K562 (cell line): ENCODE results near the gene GYPC. TPM values are rescaled to one million over a fixed set of nuclear protein-coding genes. Genes with fewer than 3 reads are reported as not detected.
A peak's percentile ranks its signal among the peaks of the same experiment; 100 is the strongest.

Source experiments
- ARID2 ChIP-seq: fragments of 450-650 bp; IDR thresholded peaks from 2 replicates; pipeline ENCODE4 v1.6.1; 2017; ENCODE audit warnings: antibody characterized with exemption, mild to moderate bottlenecking
- COPS2 ChIP-seq: fragments of 450-650 bp; conservative IDR thresholded peaks from 2 replicates; pipeline ENCODE4 v1.6.1; 2016; ENCODE audit warnings: mild to moderate bottlenecking, moderate library complexity
- ETV6 ChIP-seq, 3 experiments: fragments of 150-350 bp in 1 of 3; sonication (generic) in 1 of 3; formaldehyde crosslinking in 1 of 3; IDR thresholded peaks; 2 replicates each; pipeline versions ENCODE4 v1.6.1 to v1.8.0; 2014 to 2022; ENCODE audit warnings: borderline replicate concordance in 2 of 3, low read depth in 2 of 3, antibody characterized with exemption in 1 of 3, low read length in 1 of 3, mild to moderate bottlenecking in 1 of 3, missing genetic modification reagents in 1 of 3
- FOXJ3 ChIP-seq: sonication (generic); formaldehyde crosslinking; IDR thresholded peaks from 2 replicates; pipeline ENCODE4 v1.4.0; 2020; ENCODE audit warnings: mild to moderate bottlenecking, missing genetic modification reagents
- FOXK2 ChIP-seq, 2 experiments: fragments of 450-650 bp; IDR thresholded peaks in 1 of 2; conservative IDR thresholded peaks in 1 of 2; 2 replicates each; pipeline ENCODE4 v1.6.1; 2016; ENCODE audit warnings: low read depth in 2 of 2, mild to moderate bottlenecking in 1 of 2
- KLF16 ChIP-seq: IDR thresholded peaks from 2 replicates; pipeline ENCODE4 v1.6.1; 2016; ENCODE audit warnings: antibody characterized with exemption
- MAFG ChIP-seq: fragments of 450-650 bp; conservative IDR thresholded peaks from 2 replicates; pipeline ENCODE4 v1.6.1; 2016; ENCODE audit warnings: missing genetic modification characterization, missing compliant biosample characterization
- MTF1 ChIP-seq: fragments of 250-450 bp; sonication (Bioruptor Pico); IDR thresholded peaks from 2 replicates; pipeline ENCODE4 v1.9.0; 2021; ENCODE audit warnings: moderate library complexity, mild to moderate bottlenecking, inconsistent platforms, borderline replicate concordance
- NBN ChIP-seq: fragments of 450-650 bp; IDR thresholded peaks from 2 replicates; pipeline ENCODE4 v1.6.1; 2016; ENCODE audit warnings: low read depth, mild to moderate bottlenecking
- PKNOX1 ChIP-seq: fragments of 450-650 bp; IDR thresholded peaks from 2 replicates; pipeline ENCODE4 v1.6.1; 2016
- SIRT6 ChIP-seq: IDR thresholded peaks from one replicate; pipeline ENCODE4 v1.6.1; 2012; ENCODE audit warnings: low read depth, mild to moderate bottlenecking, control low read depth, inconsistent platforms, low read length, moderate library complexity
- SMARCE1 ChIP-seq: fragments of 450-650 bp; IDR thresholded peaks from 2 replicates; pipeline ENCODE4 v1.7.1; 2016; ENCODE audit warnings: mild to moderate bottlenecking
- SREBF1 ChIP-seq: fragments of 150-350 bp; IDR thresholded peaks from 2 replicates; pipeline ENCODE4 v1.6.1; 2014; ENCODE audit warnings: antibody characterized with exemption, low read depth, low read length, borderline replicate concordance
- TCF3 ChIP-seq: sonication (generic); formaldehyde crosslinking; IDR thresholded peaks from 2 replicates; pipeline ENCODE4 v1.4.0; 2020; ENCODE audit warnings: mild to moderate bottlenecking, missing genetic modification reagents
- TCF7 ChIP-seq: sonication (generic); IDR thresholded peaks from 2 replicates; pipeline ENCODE4 v1.6.1; 2016; ENCODE audit warnings: antibody characterized with exemption, borderline replicate concordance
- ZBTB7A ChIP-seq: IDR thresholded peaks from 2 replicates; pipeline ENCODE4 v1.6.1; 2011; ENCODE audit warnings: low read depth, mild to moderate bottlenecking, low read length, moderate library complexity, borderline replicate concordance; ENCODE audit not compliant: control insufficient read depth
- ZC3H4 ChIP-seq: sonication (generic); formaldehyde crosslinking; IDR thresholded peaks from 2 replicates; pipeline ENCODE4 v1.9.0; 2021; ENCODE audit warnings: missing genetic modification reagents, borderline replicate concordance
- ZFX ChIP-seq: sonication (generic); formaldehyde crosslinking; IDR thresholded peaks from 2 replicates; pipeline ENCODE4 v1.8.0; 2022; ENCODE audit warnings: mild to moderate bottlenecking, missing genetic modification reagents, moderate library complexity
- ZNF407 ChIP-seq: fragments of 450-650 bp; IDR thresholded peaks from 2 replicates; pipeline ENCODE4 v1.6.1; 2016; ENCODE audit warnings: low read depth
- ZNF586 ChIP-seq: fragments of 450-650 bp; formaldehyde crosslinking; conservative IDR thresholded peaks from 2 replicates; pipeline ENCODE4 v1.4.0; 2020; ENCODE audit warnings: mild to moderate bottlenecking, moderate library complexity
- ZNF766 ChIP-seq: fragments of 200-800 bp; sonication (Bioruptor generic); conservative IDR thresholded peaks from 2 replicates; pipeline ENCODE4 v1.6.1; 2016; ENCODE audit warnings: missing genetic modification characterization, missing compliant biosample characterization
- ZNF778 ChIP-seq: fragments of 450-650 bp; formaldehyde crosslinking; IDR thresholded peaks from 2 replicates; pipeline ENCODE4 v1.4.0; 2020; ENCODE audit warnings: mild to moderate bottlenecking, moderate library complexity
- polyA plus RNA-seq, 8 experiments: library from polyadenylated mRNA; depleted of rRNA in 4 of 8; stranded (reverse) in 5 of 8; unstranded in 3 of 8; fragments of >200 nt; fragmentation: Nextera tagmentation in 2 of 8; fragmentation: Illumina TruSeq in 1 of 8; extraction: Ambion mirVana in 2 of 8; extraction: Trizol in 1 of 8; gene quantifications; 2 replicates each; pipeline versions ENCODE4 v1.2.1 to v1.2.3, GENCODE V29; 2011 to 2014; ENCODE audit warnings: inconsistent platforms in 1 of 8, missing spikeins in 1 of 8
- total RNA-seq, 7 experiments: library from RNA; depleted of rRNA in 6 of 7; stranded (reverse); fragments of >200 nt in 6 of 7; fragmentation: Illumina TruSeq in 2 of 7; extraction: Trizol in 2 of 7; gene quantifications; 2 replicates each; pipeline versions ENCODE4 v1.2.1 to v1.2.3, GENCODE V29; 2011 to 2021; ENCODE audit warnings: low replicate concordance in 1 of 7

GYPC gene
- total and polyA plus RNA-seq, 9 of the 15 experiments (the other 6 are each of a cell fraction or from before 2014, with no cell fraction given), result 50.6 to 282 (median 194) TPM

GRCh38 chr2:126645211-126645618, 10.7 kb upstream of the GYPC start (continued):
- TF ChIP-seq PKNOX1 (peak; percentile 71), KLF16 (peak; percentile 92), ETV6 (IDR thresholded peaks at IDR 0.05; ENCODE audit: borderline replicate concordance in 1 of 2, low read depth in 2 of 2, low read length in 1 of 2) (peak in 1 of 2 experiments; percentile 42; a peak in 1 of 4 replicates), ETV6 (CRISPR knock-in tag; IDR thresholded peaks at IDR 0.05; ENCODE audit: borderline replicate concordance) (no peak), COPS2 (no peak), ZFX (CRISPR knock-in tag) (no peak), FOXJ3 (CRISPR knock-in tag) (no peak), ZNF586 (CRISPR knock-in tag) (no peak), TCF3 (CRISPR knock-in tag) (peak; percentile 97), SREBF1 (no peak), ZNF778 (CRISPR knock-in tag) (no peak), ZBTB7A (no peak), NBN (peak; percentile 82; the same call in 1 of the 2 replicates), MTF1 (CRISPR knock-in tag) (no peak), ARID2 (no peak), TCF7 (0 out of 2 replicates have a peak, but pooled peaks have one; percentile 74), ZNF766 (peak; percentile 65; the same call in 1 of the 2 replicates), SMARCE1 (peak; percentile 88), MAFG (tag) (no peak), ZNF407 (no peak), FOXK2 (conservative IDR thresholded peaks at IDR 0.05 in 1 of 2, IDR thresholded peaks at IDR 0.05 in 1 of 2; ENCODE audit: low read depth in 2 of 2) (peak in 1 of 2 experiments; percentile 24; a peak in 1 of 4 replicates), ZC3H4 (CRISPR knock-in tag) (no peak), SIRT6 (no peak)
